Sigmoid colon (tissue), 7 donors: Measurements from ENCODE around the gene BIK. TPM values are rescaled to one million over a fixed set of nuclear protein-coding genes. Genes with fewer than 3 reads are reported as not detected.

Experiments
- DNase-seq: peaks from one replicate; pipeline ENCODE4 v3.0.0-alpha.2; 2019
- H3K27ac ChIP-seq, 4 donors: fragments of 200-600 bp; sonication (generic); one replicate each; pipeline ENCODE4 v1.5.1; 2016 to 2019; ENCODE audit warnings: mild to moderate bottlenecking in 1 of 4
- H3K27me3 ChIP-seq, 3 donors: fragments of 200-600 bp; sonication (generic); one replicate each; pipeline ENCODE4 v1.5.1; 2019; ENCODE audit warnings: mild to moderate bottlenecking in 1 of 3
- H3K36me3 ChIP-seq, 4 donors: fragments of 200-600 bp; sonication (generic); one replicate each; pipeline ENCODE4 v1.5.1; 2016 to 2019
- H3K4me1 ChIP-seq, 4 donors: fragments of 200-600 bp; sonication (generic); one replicate each; pipeline ENCODE4 v1.5.1; 2017 to 2019
- H3K4me3 ChIP-seq, 4 donors: fragments of 200-600 bp; sonication (generic); one replicate each; pipeline ENCODE4 v1.5.1; 2017 to 2019; ENCODE audit warnings: mild to moderate bottlenecking in 2 of 4, moderate library complexity in 1 of 4
- H3K9me3 ChIP-seq, 4 donors: fragments of 200-600 bp in 3 of 4; sonication (generic) in 3 of 4; one replicate each; pipeline versions ENCODE4 v1.5.1 to v1.6.1; 2013 to 2019
- EP300 ChIP-seq, 4 donors: sonication (generic); formaldehyde crosslinking; IDR thresholded peaks; one replicate each; pipeline ENCODE4 v1.6.1; 2017; ENCODE audit warnings: antibody characterized with exemption in 4 of 4
- POLR2A ChIP-seq, 2 donors: fragments of 450-650 bp; IDR thresholded peaks; one replicate each; pipeline ENCODE4 v1.6.1; 2016; ENCODE audit warnings: antibody characterized with exemption in 2 of 2, mild to moderate bottlenecking in 2 of 2, moderate library complexity in 2 of 2
- POLR2AphosphoS5 ChIP-seq, 4 donors: sonication (generic); formaldehyde crosslinking; IDR thresholded peaks; one replicate each; pipeline ENCODE4 v1.6.1; 2017; ENCODE audit warnings: antibody characterized with exemption in 4 of 4
- WGBS, 2 donors: extraction: QIAGEN DNeasy Blood & Tissue Kit; methylation state at CpG; one replicate each; pipeline ENCODE4 v1.1.7; 2013; 5-methylcytosine and 5-hydroxymethylcytosine counted together
- intact Hi-C: fragments of 100-400 bp; cut with DNase I; formaldehyde crosslinking; loops from one replicate; pipeline ENCODE4 v1.15.1; 2023
- polyA plus RNA-seq, 3 donors: library from polyadenylated mRNA; stranded (reverse); fragments of 200-250 nt; gene quantifications; one replicate each; pipeline ENCODE4 v1.2.3, GENCODE V29; 2013
- total RNA-seq, 4 donors: library from RNA; depleted of rRNA; stranded (reverse); fragments of >200 nt; gene quantifications; one replicate each; pipeline ENCODE4 v1.1.0, GENCODE V29; 2016
- TF ChIP-seq, protein P1 (sequence below), 4 experiments: fragments of 450-650 bp in 3 of 4; fragments of 200-600 bp in 1 of 4; IDR thresholded peaks; one replicate each; pipeline ENCODE4 v1.5.1; 2016 to 2019; ENCODE audit warnings: antibody characterized with exemption in 4 of 4, mild to moderate bottlenecking in 3 of 4, moderate library complexity in 2 of 4
- donor health status: healthy with polysubstance abuse.
- donor health status: Bipolar disorder and iron deficiency.
- donor health status: healthy.

Gene BIK
- total and polyA plus RNA-seq, 7 donors = 29.6 to 39.1 (median 35.4) TPM; not detected in 4

DNA sequence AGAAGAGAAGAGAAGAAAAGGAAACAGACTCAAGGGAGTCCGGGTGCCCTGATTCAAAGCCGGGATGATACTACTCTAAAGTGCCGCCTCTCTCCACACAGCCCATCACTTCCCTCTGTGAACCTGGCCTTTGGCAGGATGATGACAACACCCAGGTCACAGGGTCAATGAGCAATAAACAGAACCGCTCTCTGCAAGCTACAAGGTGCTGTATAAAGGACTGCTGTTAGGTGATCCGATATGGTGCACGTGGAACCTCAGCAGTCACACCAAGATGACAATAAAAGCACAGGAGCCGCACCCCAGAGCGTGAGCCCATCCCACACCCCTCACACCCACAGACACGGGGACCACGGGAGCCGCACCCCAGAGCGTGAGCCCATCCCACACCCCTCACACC is 32.0 kb upstream of the BIK start:
- Histone ChIP-seq H3K27ac (no peak overlapping the region), H3K36me3 (peaks cover 0 to 10% (median 0%) of the 10 kb centered on the region in 4 donors), H3K9me3 (no peaks in the 10 kb centered on the region), H3K4me3 (no peak overlapping the region), H3K4me1 (no peaks in the 10 kb centered on the region), H3K27me3 (no peaks in the 10 kb centered on the region)
- 27 to 69% methylated on average over 12 of the region's 12 CpGs for WGBS, 2 donors
- DNase-seq = no peak
- intact Hi-C loops = no loop called here
- TF ChIP-seq EP300 (IDR thresholded peaks at IDR 0.05) (no peak), POLR2A (IDR thresholded peaks at IDR 0.05) (no peak), POLR2AphosphoS5 (IDR thresholded peaks at IDR 0.05) (no peak)
- TF ChIP-seq, protein P1, sequence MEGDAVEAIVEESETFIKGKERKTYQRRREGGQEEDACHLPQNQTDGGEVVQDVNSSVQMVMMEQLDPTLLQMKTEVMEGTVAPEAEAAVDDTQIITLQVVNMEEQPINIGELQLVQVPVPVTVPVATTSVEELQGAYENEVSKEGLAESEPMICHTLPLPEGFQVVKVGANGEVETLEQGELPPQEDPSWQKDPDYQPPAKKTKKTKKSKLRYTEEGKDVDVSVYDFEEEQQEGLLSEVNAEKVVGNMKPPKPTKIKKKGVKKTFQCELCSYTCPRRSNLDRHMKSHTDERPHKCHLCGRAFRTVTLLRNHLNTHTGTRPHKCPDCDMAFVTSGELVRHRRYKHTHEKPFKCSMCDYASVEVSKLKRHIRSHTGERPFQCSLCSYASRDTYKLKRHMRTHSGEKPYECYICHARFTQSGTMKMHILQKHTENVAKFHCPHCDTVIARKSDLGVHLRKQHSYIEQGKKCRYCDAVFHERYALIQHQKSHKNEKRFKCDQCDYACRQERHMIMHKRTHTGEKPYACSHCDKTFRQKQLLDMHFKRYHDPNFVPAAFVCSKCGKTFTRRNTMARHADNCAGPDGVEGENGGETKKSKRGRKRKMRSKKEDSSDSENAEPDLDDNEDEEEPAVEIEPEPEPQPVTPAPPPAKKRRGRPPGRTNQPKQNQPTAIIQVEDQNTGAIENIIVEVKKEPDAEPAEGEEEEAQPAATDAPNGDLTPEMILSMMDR (IDR thresholded peaks at IDR 0.05) = no peak

DNA sequence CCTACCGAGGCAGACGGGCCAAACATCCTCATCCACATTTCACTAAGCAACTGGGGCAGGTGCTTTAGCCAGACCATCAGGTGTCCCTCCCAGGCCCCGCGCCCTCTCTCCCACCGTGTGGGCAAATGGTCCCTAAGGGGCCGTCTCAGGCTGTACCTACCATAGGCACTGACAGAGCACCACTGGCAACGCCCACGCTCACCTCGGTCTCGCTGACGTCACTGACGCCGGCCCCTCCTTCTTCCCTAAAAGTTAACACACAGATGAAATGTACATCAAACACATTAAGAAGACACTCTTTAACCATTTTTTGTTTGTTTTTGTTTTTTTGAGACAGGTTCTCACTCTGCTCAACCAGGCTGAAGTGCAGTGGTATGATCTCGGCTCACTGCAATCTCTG is 30.8 kb upstream of the BIK start:
- H3K27ac ChIP-seq = no peak overlapping the region
- intact Hi-C loops = no loop called here
- no peaks in the 10 kb centered on the region for H3K4me1 ChIP-seq
- peaks cover 0 to 8% (median 0%) of the 10 kb centered on the region in 4 donors for H3K36me3 ChIP-seq
- H3K9me3 ChIP-seq = no peaks in the 10 kb centered on the region
- no peaks in the 10 kb centered on the region for H3K27me3 ChIP-seq
- DNase-seq = no peak
- H3K4me3 ChIP-seq = no peak overlapping the region
- WGBS, 2 donors = 81 to 94% methylated on average over 14 of the region's 14 CpGs
- no peak for TF ChIP-seq EP300 (IDR thresholded peaks at IDR 0.05)
- TF ChIP-seq, protein P1 (IDR thresholded peaks at IDR 0.05) = no peak
- no peak for TF ChIP-seq POLR2A (IDR thresholded peaks at IDR 0.05)
- TF ChIP-seq POLR2AphosphoS5 (IDR thresholded peaks at IDR 0.05) = no peak

DNA sequence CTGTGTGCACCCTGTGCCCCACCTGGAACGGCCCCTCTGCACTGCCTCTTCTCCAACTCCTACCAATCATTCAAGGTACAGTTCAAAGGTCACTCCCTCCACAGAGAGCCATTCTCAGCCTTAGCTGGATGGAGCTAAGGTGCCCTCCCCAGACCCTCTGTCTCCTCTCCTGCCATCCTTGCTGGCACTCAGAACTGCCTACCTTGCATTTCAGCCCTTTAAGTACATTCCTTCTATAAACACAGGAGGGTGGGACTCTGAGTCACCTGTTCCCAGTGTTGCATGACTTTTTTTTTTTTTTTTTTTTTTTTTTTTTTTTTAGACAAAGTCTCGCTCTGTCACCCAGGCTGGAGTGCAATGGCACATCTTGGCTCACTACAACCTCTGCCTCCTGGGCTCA is 29.9 kb upstream of the BIK start:
- H3K9me3 ChIP-seq = no peaks in the 10 kb centered on the region
- WGBS, 2 donors = 16 to 66% methylated on average over 2 of the region's 2 CpGs
- H3K27ac ChIP-seq = no peak overlapping the region
- no peaks in the 10 kb centered on the region for H3K27me3 ChIP-seq
- no peak overlapping the region for H3K4me3 ChIP-seq
- DNase-seq = no peak
- no peaks in the 10 kb centered on the region for H3K4me1 ChIP-seq
- no peaks in the 10 kb centered on the region for H3K36me3 ChIP-seq
- TF ChIP-seq POLR2AphosphoS5 (IDR thresholded peaks at IDR 0.05) (no peak), EP300 (IDR thresholded peaks at IDR 0.05) (no peak), POLR2A (IDR thresholded peaks at IDR 0.05) (no peak)
- TF ChIP-seq, protein P1 (IDR thresholded peaks at IDR 0.05) = no peak
- intact Hi-C loops = no loop called here

DNA sequence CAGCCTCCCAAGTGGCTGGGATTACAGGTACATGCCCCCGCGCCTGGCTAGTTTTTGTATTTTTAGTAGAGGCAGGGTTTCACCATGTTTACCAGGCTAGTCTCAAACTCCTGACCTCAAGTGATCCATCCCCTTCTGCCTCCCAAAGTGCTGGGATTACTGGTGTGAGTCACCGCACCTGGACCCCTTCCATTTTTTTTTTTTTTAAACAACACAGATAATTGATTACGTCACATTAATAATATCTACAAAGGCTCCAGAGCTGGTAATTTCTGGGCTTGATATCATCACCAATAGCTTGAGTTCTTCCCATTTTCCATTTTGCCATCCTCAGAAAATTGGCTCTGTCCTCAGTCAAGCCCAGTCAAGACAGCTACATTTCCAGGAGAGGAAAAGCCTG is 28.6 kb upstream of the BIK start:
- TF ChIP-seq POLR2AphosphoS5 (IDR thresholded peaks at IDR 0.05) (no peak), EP300 (IDR thresholded peaks at IDR 0.05) (no peak)
- TF ChIP-seq, protein P1 (IDR thresholded peaks at IDR 0.05) = no peak
- Histone ChIP-seq H3K4me3 (no peak overlapping the region), H3K4me1 (no peaks in the 10 kb centered on the region), H3K9me3 (no peaks in the 10 kb centered on the region), H3K27ac (no peak overlapping the region), H3K27me3 (no peaks in the 10 kb centered on the region), H3K36me3 (no peaks in the 10 kb centered on the region)
- intact Hi-C loops = no loop called here
- WGBS, 2 donors = 96 to 97% methylated on average over 4 of the region's 4 CpGs
- DNase-seq = no peak
